Endodermal cell (in vitro differentiated cells): ENCODE results near the gene NUBPL. TPM values are rescaled to one million over a fixed set of nuclear protein-coding genes. Genes with fewer than 3 reads are reported as not detected.

ENCODE experiments used
- DNase-seq: peaks from one replicate; pipeline ENCODE4 v3.0.0-alpha.2; 2017
- H3K27ac ChIP-seq: 2 replicates; pipeline ENCODE4 v1.5.1; 2013; ENCODE audit warnings: mild to moderate bottlenecking, low read depth, low read length, moderate library complexity
- H3K27me3 ChIP-seq: 2 replicates; pipeline ENCODE4 v1.6.1; 2013; ENCODE audit warnings: mild to moderate bottlenecking, low read length, moderate library complexity; ENCODE audit not compliant: insufficient read depth, control insufficient read depth, poor library complexity, severe bottlenecking
- H3K36me3 ChIP-seq: 2 replicates; pipeline ENCODE4 v1.7.0; 2013; ENCODE audit warnings: mild to moderate bottlenecking, low read length, moderate library complexity; ENCODE audit not compliant: control insufficient read depth, insufficient read depth
- H3K4me1 ChIP-seq: one replicate; pipeline ENCODE4 v1.7.0; 2013; ENCODE audit warnings: low read length; ENCODE audit not compliant: control insufficient read depth, insufficient read depth
- H3K4me3 ChIP-seq: 2 replicates; pipeline ENCODE4 v1.5.1; 2013; ENCODE audit warnings: mild to moderate bottlenecking, low read length, moderate library complexity
- H3K9ac ChIP-seq: 2 replicates; pipeline ENCODE4 v1.6.1; 2013; ENCODE audit warnings: mild to moderate bottlenecking, low read length, moderate library complexity; ENCODE audit not compliant: poor library complexity, severe bottlenecking; ENCODE audit errors: extremely low read depth
- H3K9me3 ChIP-seq: 2 replicates; pipeline ENCODE4 v1.6.1; 2013; ENCODE audit warnings: mild to moderate bottlenecking, low read length, moderate library complexity; ENCODE audit not compliant: control insufficient read depth
- H3K27ac Mint-ChIP-seq: 2 replicates; pipeline ENCODE4 v1.8.0; 2020; ENCODE audit warnings: mixed read lengths
- H3K27me3 Mint-ChIP-seq: 2 replicates; pipeline ENCODE4 v1.8.0; 2021; ENCODE audit warnings: mild to moderate bottlenecking, mixed read lengths; ENCODE audit not compliant: insufficient read depth
- H3K36me3 Mint-ChIP-seq: 2 replicates; pipeline ENCODE4 v1.8.0; 2020; ENCODE audit warnings: low read depth, mixed read lengths
- H3K4me1 Mint-ChIP-seq: 2 replicates; pipeline ENCODE4 v1.8.0; 2020; ENCODE audit warnings: mixed read lengths
- H3K4me3 Mint-ChIP-seq: 2 replicates; pipeline ENCODE4 v1.8.0; 2020; ENCODE audit warnings: mild to moderate bottlenecking, moderate library complexity, mixed read lengths
- H3K9me3 Mint-ChIP-seq: 2 replicates; pipeline ENCODE4 v1.8.0; 2020; ENCODE audit warnings: mild to moderate bottlenecking, mixed read lengths
- WGBS, 2 experiments: methylation state at CpG; one replicate each; pipeline versions ENCODE4 v1.1.5 to v1.1.7; 2013; ENCODE audit warnings: missing lambda C conversion rate in 2 of 2, mixed read lengths in 1 of 2; ENCODE audit not compliant: insufficient coverage in 1 of 2, insufficient read length in 1 of 2; 5-methylcytosine and 5-hydroxymethylcytosine counted together
- total RNA-seq, 2 donors: library from RNA; stranded (reverse); fragmentation: NEBNext Ultra II Directional in 1 of 2; extraction: Animal tissue kit (Norgen Biotek cat#: 25700) in 1 of 2; gene quantifications; 2 replicates in 1 of 2; 3 replicates in 1 of 2; pipeline ENCODE4 v1.2.1, GENCODE V29; 2021
- TF ChIP-seq, protein P1 (sequence below): fragments of 200-600 bp; sonication (generic); conservative IDR thresholded peaks from 2 replicates; pipeline ENCODE4 v1.5.0; 2021; ENCODE audit warnings: antibody characterized with exemption, mild to moderate bottlenecking

NUBPL gene
- total RNA-seq, 2 donors from 2014 or later = 12.2 to 14.0 TPM

DNA sequence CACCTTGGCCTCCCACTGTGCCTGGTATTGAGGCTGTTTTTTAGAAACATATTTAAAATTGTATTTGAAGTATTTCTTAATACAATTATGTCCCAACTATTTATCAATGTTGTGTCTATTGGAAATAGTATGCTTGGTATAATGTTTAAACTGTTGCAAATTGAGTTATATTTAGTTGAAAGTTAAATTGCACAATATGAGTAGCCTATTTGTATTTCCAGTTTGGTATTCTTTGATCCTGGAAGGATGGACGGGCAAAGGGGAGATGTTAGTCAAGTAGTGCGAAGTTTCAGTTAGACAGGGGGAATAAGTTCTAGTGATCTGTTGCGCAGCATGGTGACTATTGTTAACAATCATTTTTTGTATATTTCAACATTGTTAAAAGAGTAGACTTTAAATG, 111.5 kb downstream of the NUBPL start:
- Mint-ChIP-seq H3K27me3 (no peaks in the 10 kb centered on the region), H3K4me3 (no peak overlapping the region), H3K27ac (no peak overlapping the region), H3K36me3 (peaks cover 8% of the 10 kb centered on the region), H3K9me3 (peaks cover 22% of the 10 kb centered on the region), H3K4me1 (no peaks in the 10 kb centered on the region)
- Histone ChIP-seq H3K9me3 (no peaks in the 10 kb centered on the region), H3K9ac (no peak overlapping the region), H3K27me3 (no peaks in the 10 kb centered on the region), H3K36me3 (no peaks in the 10 kb centered on the region), H3K4me1 (no peaks in the 10 kb centered on the region), H3K27ac (no peak overlapping the region), H3K4me3 (no peak overlapping the region)
- DNase-seq = no peak
- WGBS, 2 experiments = 88 to 93% methylated on average over 1 to 2 of the region's 3 CpGs
- TF ChIP-seq, protein P1, sequence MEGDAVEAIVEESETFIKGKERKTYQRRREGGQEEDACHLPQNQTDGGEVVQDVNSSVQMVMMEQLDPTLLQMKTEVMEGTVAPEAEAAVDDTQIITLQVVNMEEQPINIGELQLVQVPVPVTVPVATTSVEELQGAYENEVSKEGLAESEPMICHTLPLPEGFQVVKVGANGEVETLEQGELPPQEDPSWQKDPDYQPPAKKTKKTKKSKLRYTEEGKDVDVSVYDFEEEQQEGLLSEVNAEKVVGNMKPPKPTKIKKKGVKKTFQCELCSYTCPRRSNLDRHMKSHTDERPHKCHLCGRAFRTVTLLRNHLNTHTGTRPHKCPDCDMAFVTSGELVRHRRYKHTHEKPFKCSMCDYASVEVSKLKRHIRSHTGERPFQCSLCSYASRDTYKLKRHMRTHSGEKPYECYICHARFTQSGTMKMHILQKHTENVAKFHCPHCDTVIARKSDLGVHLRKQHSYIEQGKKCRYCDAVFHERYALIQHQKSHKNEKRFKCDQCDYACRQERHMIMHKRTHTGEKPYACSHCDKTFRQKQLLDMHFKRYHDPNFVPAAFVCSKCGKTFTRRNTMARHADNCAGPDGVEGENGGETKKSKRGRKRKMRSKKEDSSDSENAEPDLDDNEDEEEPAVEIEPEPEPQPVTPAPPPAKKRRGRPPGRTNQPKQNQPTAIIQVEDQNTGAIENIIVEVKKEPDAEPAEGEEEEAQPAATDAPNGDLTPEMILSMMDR = no peak

DNA sequence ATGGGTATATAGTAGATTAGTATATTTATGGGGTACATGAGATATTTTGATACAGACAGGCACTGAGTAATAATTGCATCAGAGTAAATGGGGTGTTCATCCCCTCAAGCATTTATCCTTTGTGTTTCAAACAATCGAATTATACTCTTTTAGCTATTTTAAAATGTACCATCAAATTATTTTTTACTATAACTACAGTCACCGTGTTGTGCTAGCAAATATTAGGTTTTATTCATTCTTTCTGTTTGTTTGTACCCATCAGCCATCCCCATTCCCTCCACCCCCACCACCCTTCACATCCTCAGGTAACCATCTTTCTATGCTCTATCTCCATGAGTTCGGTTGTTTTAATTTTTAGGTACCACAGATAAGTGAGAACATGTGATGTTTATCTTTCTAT, 115.8 kb downstream of the NUBPL start:
- no peak for DNase-seq
- peaks cover 4% of the 10 kb centered on the region for H3K9me3 Mint-ChIP-seq
- H3K4me1 ChIP-seq = no peaks in the 10 kb centered on the region
- TF ChIP-seq, protein P1 = no peak
- H3K36me3 Mint-ChIP-seq = peaks cover 4% of the 10 kb centered on the region
- no peak overlapping the region for H3K9ac ChIP-seq
- H3K27me3 ChIP-seq = no peaks in the 10 kb centered on the region
- no peaks in the 10 kb centered on the region for H3K36me3 ChIP-seq
- H3K4me3 Mint-ChIP-seq = no peak overlapping the region
- H3K4me3 ChIP-seq = no peak overlapping the region
- 68 to 83% methylated on average over 1 to 3 of the region's 3 CpGs for WGBS, 2 experiments
- no peaks in the 10 kb centered on the region for H3K4me1 Mint-ChIP-seq
- H3K27ac Mint-ChIP-seq = no peak overlapping the region
- H3K9me3 ChIP-seq = no peaks in the 10 kb centered on the region
- no peaks in the 10 kb centered on the region for H3K27me3 Mint-ChIP-seq
- H3K27ac ChIP-seq = no peak overlapping the region

GRCh38 chr14:31677630-31678029, 116.4 kb downstream of the NUBPL start:
- H3K36me3 ChIP-seq = no peaks in the 10 kb centered on the region
- Mint-ChIP-seq H3K4me3 (no peak overlapping the region), H3K27me3 (no peaks in the 10 kb centered on the region), H3K9me3 (peaks cover 4% of the 10 kb centered on the region), H3K27ac (no peak overlapping the region), H3K36me3 (peaks cover 4% of the 10 kb centered on the region), H3K4me1 (no peaks in the 10 kb centered on the region)
- no peaks in the 10 kb centered on the region for H3K9me3 ChIP-seq
- H3K27ac ChIP-seq = no peak overlapping the region
- no peaks in the 10 kb centered on the region for H3K4me1 ChIP-seq
- DNase-seq = no peak
- no peak overlapping the region for H3K4me3 ChIP-seq
- WGBS, 2 experiments = 89 to 90% methylated on average over 3 of the region's 3 CpGs
- TF ChIP-seq, protein P1 = no peak
- no peaks in the 10 kb centered on the region for H3K27me3 ChIP-seq
- no peak overlapping the region for H3K9ac ChIP-seq
